DND-41 (cell line): ENCODE measurements around the gene TSPAN14.

ENCODE experiments used
- ATAC-seq: fragments of 200-7000 bp; cut with Tn5 transposase; 3 replicates; pipeline ENCODE4 v1.9.1; 2021; ENCODE audit warnings: low read depth; ENCODE audit not compliant: insufficient read depth
- DNase-seq: peaks from one replicate; pipeline ENCODE4 v3.0.0-alpha.2; 2020
- H2AFZ ChIP-seq: 2 replicates; pipeline ENCODE4 v1.6.0; 2012; ENCODE audit warnings: low read depth, low read length
- H3K27ac ChIP-seq: 2 replicates; pipeline ENCODE4 v1.5.1; 2012; ENCODE audit warnings: low read length, inconsistent platforms
- H3K27me3 ChIP-seq: fragments of 200-600 bp; sonication (generic); 2 replicates; pipeline ENCODE4 v1.6.0; 2012; ENCODE audit warnings: low read length, mild to moderate bottlenecking, inconsistent platforms; ENCODE audit not compliant: insufficient read depth, poor library complexity
- H3K36me3 ChIP-seq: 2 replicates; pipeline ENCODE4 v1.5.1; 2012; ENCODE audit warnings: low read length, inconsistent platforms; ENCODE audit not compliant: insufficient read depth
- H3K4me1 ChIP-seq: 2 replicates; pipeline ENCODE4 v1.5.1; 2012; ENCODE audit warnings: mild to moderate bottlenecking, low read length; ENCODE audit not compliant: insufficient read depth
- H3K4me2 ChIP-seq: 2 replicates; pipeline ENCODE4 v1.6.0; 2012; ENCODE audit warnings: mild to moderate bottlenecking, moderate library complexity, low read length, inconsistent platforms; ENCODE audit not compliant: insufficient read depth
- H3K4me3 ChIP-seq, 2 experiments: fragments of 200-600 bp in 1 of 2; shearing (Covaris generic) in 1 of 2; 2 replicates each; pipeline ENCODE4 v1.5.1; 2012 to 2016; ENCODE audit warnings: inconsistent platforms in 2 of 2, low read length in 2 of 2, mild to moderate bottlenecking in 2 of 2, low read depth in 1 of 2, moderate library complexity in 1 of 2
- H3K79me2 ChIP-seq: 2 replicates; pipeline ENCODE4 v1.6.0; 2012; ENCODE audit warnings: low read length, inconsistent platforms; ENCODE audit not compliant: insufficient read depth
- H3K9ac ChIP-seq: 2 replicates; pipeline ENCODE4 v1.6.0; 2012; ENCODE audit warnings: low read depth, mild to moderate bottlenecking, inconsistent platforms, low read length, moderate library complexity
- H3K9me3 ChIP-seq: 2 replicates; pipeline ENCODE4 v1.5.1; 2012; ENCODE audit warnings: low read length, moderate library complexity, mild to moderate bottlenecking, inconsistent platforms; ENCODE audit not compliant: insufficient read depth, severe bottlenecking
- H4K20me1 ChIP-seq: 2 replicates; pipeline ENCODE4 v1.6.0; 2012; ENCODE audit warnings: low read length; ENCODE audit not compliant: insufficient read depth
- EZH2 ChIP-seq: IDR thresholded peaks from 3 replicates; pipeline ENCODE4 v1.6.1; 2012; ENCODE audit warnings: borderline replicate concordance, low read depth, mild to moderate bottlenecking, moderate library complexity, low read length, inconsistent platforms; ENCODE audit not compliant: severe bottlenecking
- TF ChIP-seq, protein P1 (sequence below): IDR thresholded peaks from 2 replicates; pipeline ENCODE4 v1.5.1; 2012; ENCODE audit warnings: borderline replicate concordance, low read length, moderate library complexity, mild to moderate bottlenecking; ENCODE audit not compliant: poor library complexity, severe bottlenecking; ENCODE audit errors: extremely low read depth

TSPAN14 gene

GRCh38 chr10:80457554-80458262 lies 3.6 kb downstream of the TSPAN14 start:
- ATAC-seq (no peak), DNase-seq (no peak)
- peaks cover 65% of the 10 kb centered on the region for H4K20me1 ChIP-seq
- H3K36me3 ChIP-seq = no peaks in the 10 kb centered on the region; the same call in 1 of the 2 replicates
- no peaks in the 10 kb centered on the region for H3K9me3 ChIP-seq
- TF ChIP-seq, protein P1, sequence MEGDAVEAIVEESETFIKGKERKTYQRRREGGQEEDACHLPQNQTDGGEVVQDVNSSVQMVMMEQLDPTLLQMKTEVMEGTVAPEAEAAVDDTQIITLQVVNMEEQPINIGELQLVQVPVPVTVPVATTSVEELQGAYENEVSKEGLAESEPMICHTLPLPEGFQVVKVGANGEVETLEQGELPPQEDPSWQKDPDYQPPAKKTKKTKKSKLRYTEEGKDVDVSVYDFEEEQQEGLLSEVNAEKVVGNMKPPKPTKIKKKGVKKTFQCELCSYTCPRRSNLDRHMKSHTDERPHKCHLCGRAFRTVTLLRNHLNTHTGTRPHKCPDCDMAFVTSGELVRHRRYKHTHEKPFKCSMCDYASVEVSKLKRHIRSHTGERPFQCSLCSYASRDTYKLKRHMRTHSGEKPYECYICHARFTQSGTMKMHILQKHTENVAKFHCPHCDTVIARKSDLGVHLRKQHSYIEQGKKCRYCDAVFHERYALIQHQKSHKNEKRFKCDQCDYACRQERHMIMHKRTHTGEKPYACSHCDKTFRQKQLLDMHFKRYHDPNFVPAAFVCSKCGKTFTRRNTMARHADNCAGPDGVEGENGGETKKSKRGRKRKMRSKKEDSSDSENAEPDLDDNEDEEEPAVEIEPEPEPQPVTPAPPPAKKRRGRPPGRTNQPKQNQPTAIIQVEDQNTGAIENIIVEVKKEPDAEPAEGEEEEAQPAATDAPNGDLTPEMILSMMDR = peak; percentile 12
- no peak for TF ChIP-seq EZH2
- H3K27me3 ChIP-seq = no peaks in the 10 kb centered on the region
- no peak overlapping the region for H3K9ac ChIP-seq
- peaks cover 60% of the 10 kb centered on the region for H3K79me2 ChIP-seq
- H3K4me1 ChIP-seq = peaks cover 53% of the 10 kb centered on the region
- H3K27ac ChIP-seq = peak overlapping the region; percentile 20; the same call in 1 of the 2 replicates
- no peak overlapping the region for H3K4me3 ChIP-seq
- H2AFZ ChIP-seq = no peak overlapping the region
- no peak overlapping the region for H3K4me2 ChIP-seq

DNA sequence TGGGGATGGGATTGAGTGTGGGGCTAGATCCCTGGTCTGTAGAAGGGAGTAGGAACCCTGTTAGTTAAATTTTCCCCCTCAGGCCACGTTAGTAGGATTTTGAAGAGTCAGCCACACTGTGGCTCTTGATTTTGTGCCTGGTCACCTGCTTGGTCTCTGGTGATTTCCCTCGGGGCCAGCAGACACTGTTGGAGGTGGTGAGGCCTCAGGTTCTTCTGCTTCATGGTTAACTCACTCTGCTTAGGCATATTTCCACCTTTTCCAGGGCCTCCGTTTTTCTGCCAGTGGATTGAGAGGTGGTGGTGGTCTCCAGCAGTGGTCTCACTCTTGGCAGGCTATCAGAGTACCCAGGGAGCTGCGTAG lies 4.1 kb downstream of the TSPAN14 start:
- Histone ChIP-seq H3K36me3 (no peaks in the 10 kb centered on the region; the same call in 1 of the 2 replicates), H3K27ac (peak overlapping the region; percentile 20), H3K9ac (0 out of 2 replicates have a peak overlapping the region, but pooled peaks have one; percentile 3), H2AFZ (no peak overlapping the region), H3K79me2 (peaks cover 64% of the 10 kb centered on the region), H3K4me3 (no peak overlapping the region), H3K27me3 (no peaks in the 10 kb centered on the region), H3K4me1 (peaks cover 52% of the 10 kb centered on the region), H3K9me3 (no peaks in the 10 kb centered on the region), H4K20me1 (peaks cover 68% of the 10 kb centered on the region), H3K4me2 (0 out of 2 replicates have a peak overlapping the region, but pooled peaks have one; percentile 40)
- TF ChIP-seq, protein P1 = no peak
- TF ChIP-seq EZH2 = no peak
- ATAC-seq = no peak
- no peak for DNase-seq

DNA sequence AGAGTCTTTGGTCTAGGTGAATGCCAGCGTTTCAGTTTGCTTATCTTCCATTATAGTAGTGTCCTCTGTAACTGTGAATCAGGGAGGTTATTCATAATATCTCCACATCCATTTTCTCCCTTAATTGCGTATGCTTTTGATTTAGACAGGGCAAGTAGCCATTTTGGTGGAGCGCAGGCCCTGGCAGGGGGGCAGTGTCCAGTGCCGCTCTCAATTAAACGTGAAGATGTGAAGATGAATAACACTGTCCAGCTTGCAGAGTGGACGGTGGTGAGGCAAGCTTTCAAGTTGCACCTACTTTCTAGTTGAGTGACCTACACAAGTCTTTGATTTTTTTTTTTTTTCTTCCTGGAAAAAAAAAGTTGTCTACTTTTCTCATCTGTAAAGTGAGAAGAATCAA lies 4.5 kb downstream of the TSPAN14 start:
- peaks cover 69% of the 10 kb centered on the region for H4K20me1 ChIP-seq
- 0 out of 2 replicates have a peak overlapping the region, but pooled peaks have one; percentile 3 for H3K9ac ChIP-seq
- H2AFZ ChIP-seq = no peak overlapping the region
- no peaks in the 10 kb centered on the region for H3K9me3 ChIP-seq
- ATAC-seq (no peak), DNase-seq (no peak)
- no peaks in the 10 kb centered on the region; the same call in 1 of the 2 replicates for H3K36me3 ChIP-seq
- H3K27me3 ChIP-seq = no peaks in the 10 kb centered on the region
- TF ChIP-seq, protein P1 = no peak
- TF ChIP-seq EZH2 = no peak
- no peak overlapping the region for H3K4me3 ChIP-seq
- H3K27ac ChIP-seq = peak overlapping the region; percentile 20
- peaks cover 67% of the 10 kb centered on the region for H3K79me2 ChIP-seq
- H3K4me2 ChIP-seq = peak overlapping the region; percentile 40; the same call in 1 of the 2 replicates
- peaks cover 49% of the 10 kb centered on the region for H3K4me1 ChIP-seq
